H9 (cell line): ENCODE data around the gene FKBP10. TPM values are rescaled to one million over a fixed set of nuclear protein-coding genes. Genes with fewer than 3 reads are reported as not detected.

Source experiments
- DNase-seq: peaks from one replicate; pipeline ENCODE4 v3.0.0-alpha.2; 2017
- H2AFZ ChIP-seq: one replicate; pipeline ENCODE4 v1.6.1; 2013; ENCODE audit warnings: mild to moderate bottlenecking, low read length, control low read depth, moderate library complexity
- H2AK5ac ChIP-seq: 2 replicates; pipeline ENCODE4 v1.6.1; 2013; ENCODE audit warnings: low read length, control low read depth, mixed read lengths; ENCODE audit not compliant: insufficient read length
- H2BK120ac ChIP-seq: one replicate; pipeline ENCODE4 v1.6.1; 2013; ENCODE audit warnings: low read depth, mild to moderate bottlenecking, low read length, control low read depth, inconsistent platforms; ENCODE audit not compliant: poor library complexity, severe bottlenecking
- H2BK12ac ChIP-seq: 2 replicates; pipeline ENCODE4 v1.6.1; 2013; ENCODE audit warnings: low read length, control low read depth, mixed read lengths, low read depth; ENCODE audit not compliant: insufficient read length
- H2BK15ac ChIP-seq: 2 replicates; pipeline ENCODE4 v1.6.1; 2013; ENCODE audit warnings: low read depth, low read length, control low read depth
- H2BK20ac ChIP-seq: one replicate; pipeline ENCODE4 v1.6.1; 2013; ENCODE audit warnings: low read depth, mild to moderate bottlenecking, low read length, control low read depth, inconsistent platforms; ENCODE audit not compliant: poor library complexity, severe bottlenecking
- H2BK5ac ChIP-seq: 2 replicates; pipeline ENCODE4 v1.6.1; 2013; ENCODE audit warnings: low read length, control low read depth, mixed read lengths; ENCODE audit not compliant: insufficient read length
- H3K14ac ChIP-seq: 2 replicates; pipeline ENCODE4 v1.6.1; 2013; ENCODE audit warnings: low read length, control low read depth; ENCODE audit not compliant: insufficient read depth
- H3K18ac ChIP-seq: 2 replicates; pipeline ENCODE4 v1.6.1; 2013; ENCODE audit warnings: low read depth, mild to moderate bottlenecking, mixed read lengths, low read length, control low read depth; ENCODE audit not compliant: insufficient read length
- H3K23ac ChIP-seq: 2 replicates; pipeline ENCODE4 v1.6.1; 2013; ENCODE audit warnings: low read length, control low read depth, mixed read lengths, low read depth; ENCODE audit not compliant: insufficient read length
- H3K23me2 ChIP-seq: 2 replicates; pipeline ENCODE4 v1.6.1; 2013; ENCODE audit warnings: low read depth, mild to moderate bottlenecking, mixed read lengths, low read length, control low read depth; ENCODE audit not compliant: insufficient read length, poor library complexity, severe bottlenecking
- H3K27ac ChIP-seq: 2 replicates; pipeline ENCODE4 v1.5.1; 2013; ENCODE audit warnings: low read length, control low read depth, mixed read lengths, low read depth; ENCODE audit not compliant: insufficient read length
- H3K27me3 ChIP-seq: 2 replicates; pipeline ENCODE4 v1.6.1; 2013; ENCODE audit warnings: low read length, control low read depth, inconsistent platforms; ENCODE audit not compliant: insufficient read depth
- H3K4ac ChIP-seq: 2 replicates; pipeline ENCODE4 v1.6.1; 2013; ENCODE audit warnings: low read depth, mild to moderate bottlenecking, control low read depth, inconsistent platforms, low read length, moderate library complexity
- H3K4me1 ChIP-seq: 2 replicates; pipeline ENCODE4 v1.6.1; 2013; ENCODE audit warnings: low read length, control low read depth, inconsistent platforms; ENCODE audit not compliant: insufficient read depth
- H3K4me2 ChIP-seq: 2 replicates; pipeline ENCODE4 v1.6.1; 2013; ENCODE audit warnings: low read length, control low read depth, mixed read lengths; ENCODE audit not compliant: insufficient read length, insufficient read depth
- H3K56ac ChIP-seq: 2 replicates; pipeline ENCODE4 v1.6.1; 2013; ENCODE audit warnings: low read depth, mild to moderate bottlenecking, mixed read lengths, low read length, control low read depth; ENCODE audit not compliant: insufficient read length
- H3K79me1 ChIP-seq: 2 replicates; pipeline ENCODE4 v1.6.1; 2013; ENCODE audit warnings: low read depth, mild to moderate bottlenecking, moderate library complexity, low read length, control low read depth, inconsistent platforms; ENCODE audit not compliant: insufficient read depth, poor library complexity, severe bottlenecking
- H3K79me2 ChIP-seq: 2 replicates; pipeline ENCODE4 v1.6.1; 2013; ENCODE audit warnings: low read length, control low read depth, inconsistent platforms; ENCODE audit not compliant: insufficient read depth
- H3K9ac ChIP-seq: 2 replicates; pipeline ENCODE4 v1.6.1; 2013; ENCODE audit warnings: low read length, control low read depth, mixed read lengths; ENCODE audit not compliant: insufficient read length; ENCODE audit errors: extremely low read depth
- H3K9me3 ChIP-seq: one replicate; pipeline ENCODE4 v1.6.1; 2013; ENCODE audit warnings: low read depth, low read length, inconsistent platforms; ENCODE audit not compliant: control insufficient read depth
- H3T11ph ChIP-seq: one replicate; pipeline ENCODE4 v1.6.1; 2013; ENCODE audit warnings: mild to moderate bottlenecking, low read length, control low read depth, inconsistent platforms
- H4K20me1 ChIP-seq: one replicate; pipeline ENCODE4 v1.6.1; 2013; ENCODE audit not compliant: control insufficient read depth, insufficient read length, insufficient read depth
- H4K5ac ChIP-seq: 2 replicates; pipeline ENCODE4 v1.6.1; 2013; ENCODE audit warnings: low read depth, mild to moderate bottlenecking, mixed read lengths, low read length, control low read depth; ENCODE audit not compliant: insufficient read length
- H4K8ac ChIP-seq: replicated peaks from 2 replicates; pipeline ENCODE4 v1.6.1; 2013; ENCODE audit warnings: low read length, control low read depth, mixed read lengths, low read depth; ENCODE audit not compliant: insufficient read length
- H4K91ac ChIP-seq: 2 replicates; pipeline ENCODE4 v1.6.1; 2013; ENCODE audit warnings: low read depth, mild to moderate bottlenecking, moderate library complexity, mixed read lengths, low read length, control low read depth; ENCODE audit not compliant: insufficient read length
- H3K27ac Mint-ChIP-seq, 3 experiments: 2 replicates in 2 of 3; 3 replicates in 1 of 3; pipeline ENCODE4 v1.8.0; 2020 to 2021; ENCODE audit warnings: mixed read lengths in 3 of 3, mild to moderate bottlenecking in 1 of 3, moderate library complexity in 1 of 3
- H3K27me3 Mint-ChIP-seq: 2 replicates; pipeline ENCODE4 v1.8.0; 2021; ENCODE audit warnings: low read depth, mild to moderate bottlenecking, moderate library complexity, mixed read lengths
- H3K36me3 Mint-ChIP-seq, 3 experiments: 2 replicates in 2 of 3; 3 replicates in 1 of 3; pipeline ENCODE4 v1.8.0; 2020 to 2021; ENCODE audit warnings: low read depth in 3 of 3, mixed read lengths in 3 of 3; ENCODE audit not compliant: insufficient read depth in 1 of 3
- H3K4me1 Mint-ChIP-seq, 2 experiments: 2 replicates each; pipeline ENCODE4 v1.8.0; 2020; ENCODE audit warnings: mixed read lengths in 2 of 2
- H3K4me3 Mint-ChIP-seq, 2 experiments: 2 replicates in 1 of 2; 3 replicates in 1 of 2; pipeline ENCODE4 v1.8.0; 2020 to 2021; ENCODE audit warnings: mild to moderate bottlenecking in 2 of 2, mixed read lengths in 2 of 2, moderate library complexity in 1 of 2
- H3K9me3 Mint-ChIP-seq, 2 experiments: 2 replicates in 1 of 2; 3 replicates in 1 of 2; pipeline ENCODE4 v1.8.0; 2020; ENCODE audit warnings: mild to moderate bottlenecking in 2 of 2, mixed read lengths in 2 of 2, moderate library complexity in 1 of 2
- CTCF ChIP-seq: fragments of 200-600 bp; sonication (generic); conservative IDR thresholded peaks from 3 replicates; pipeline ENCODE4 v1.8.0; 2021; ENCODE audit warnings: antibody characterized with exemption, mild to moderate bottlenecking
- WGBS: extraction: QIAGEN DNeasy Blood & Tissue Kit; methylation state at CpG from one replicate; pipeline ENCODE4 v1.1.7; 2013; ENCODE audit warnings: missing lambda C conversion rate, low lambda C conversion rate, mixed read lengths; ENCODE audit not compliant: insufficient read length; ENCODE audit errors: extremely low coverage; 5-methylcytosine and 5-hydroxymethylcytosine counted together
- total RNA-seq: library from RNA; stranded (reverse); gene quantifications from 2 replicates; pipeline ENCODE4 v1.2.1, GENCODE V29; 2021

Gene FKBP10
- total RNA-seq, 1 experiment from 2014 or later, result 166 TPM

- Mint-ChIP-seq H3K27ac (peak overlapping the region; percentile 14 to 67 (median 52); a peak in 3 of 7 replicates), H3K27me3 (no peaks in the 10 kb centered on the region), H3K4me1 (peaks cover 9 to 31% of the 10 kb centered on the region in 2 experiments; a peak in 3 of 4 replicates), H3K9me3 (no peaks in the 10 kb centered on the region), H3K4me3 (no peak overlapping the region), H3K36me3 (peaks cover 22 to 57% (median 52%) of the 10 kb centered on the region in 3 experiments; a peak in 6 of 7 replicates)
- H2BK5ac ChIP-seq, result no peak overlapping the region
- H3K27ac ChIP-seq, result no peak overlapping the region
- no peaks in the 10 kb centered on the region for H3K79me1 ChIP-seq
- TF ChIP-seq CTCF, result no peak
- no peak overlapping the region; the same call in 1 of the 2 replicates for H3K14ac ChIP-seq
- H2BK12ac ChIP-seq, result no peak overlapping the region
- H3K4me1 ChIP-seq, result no peaks in the 10 kb centered on the region
- H2BK20ac ChIP-seq, result no peak overlapping the region
- H3K27me3 ChIP-seq, result no peaks in the 10 kb centered on the region
- WGBS, result no CpG with 5 or more reads among the region's 14 CpGs
- H3K23me2 ChIP-seq, result no peaks in the 10 kb centered on the region
- no peak overlapping the region for H2AK5ac ChIP-seq
- H3K79me2 ChIP-seq, result no peaks in the 10 kb centered on the region
- no peak overlapping the region for H4K91ac ChIP-seq
- H3T11ph ChIP-seq, result no peak overlapping the region
- no peak overlapping the region for H4K8ac ChIP-seq
- H4K20me1 ChIP-seq, result no peaks in the 10 kb centered on the region
- H3K23ac ChIP-seq, result no peak overlapping the region
- H2AFZ ChIP-seq, result no peak overlapping the region
- H2BK120ac ChIP-seq, result no peak overlapping the region
- no peak overlapping the region for H3K9ac ChIP-seq
- no peaks in the 10 kb centered on the region for H3K9me3 ChIP-seq
- DNase-seq, result no peak
- H3K4ac ChIP-seq, result no peak overlapping the region
- H3K4me2 ChIP-seq, result no peak overlapping the region
- no peak overlapping the region for H4K5ac ChIP-seq
- no peak overlapping the region for H2BK15ac ChIP-seq
- H3K56ac ChIP-seq, result no peak overlapping the region
- no peak overlapping the region for H3K18ac ChIP-seq
Measured at GRCh38 chr17:41821776-41822175, 9.0 kb downstream of the FKBP10 start.
